Measurements from ENCODE around the gene ING4. TPM values are rescaled to one million over a fixed set of nuclear protein-coding genes. Genes with fewer than 3 reads are reported as not detected.

Gene ING4
- total RNA-seq, 4 donors from 2014 or later: 43.2 to 63.8 (median 54.3) TPM

DNA sequence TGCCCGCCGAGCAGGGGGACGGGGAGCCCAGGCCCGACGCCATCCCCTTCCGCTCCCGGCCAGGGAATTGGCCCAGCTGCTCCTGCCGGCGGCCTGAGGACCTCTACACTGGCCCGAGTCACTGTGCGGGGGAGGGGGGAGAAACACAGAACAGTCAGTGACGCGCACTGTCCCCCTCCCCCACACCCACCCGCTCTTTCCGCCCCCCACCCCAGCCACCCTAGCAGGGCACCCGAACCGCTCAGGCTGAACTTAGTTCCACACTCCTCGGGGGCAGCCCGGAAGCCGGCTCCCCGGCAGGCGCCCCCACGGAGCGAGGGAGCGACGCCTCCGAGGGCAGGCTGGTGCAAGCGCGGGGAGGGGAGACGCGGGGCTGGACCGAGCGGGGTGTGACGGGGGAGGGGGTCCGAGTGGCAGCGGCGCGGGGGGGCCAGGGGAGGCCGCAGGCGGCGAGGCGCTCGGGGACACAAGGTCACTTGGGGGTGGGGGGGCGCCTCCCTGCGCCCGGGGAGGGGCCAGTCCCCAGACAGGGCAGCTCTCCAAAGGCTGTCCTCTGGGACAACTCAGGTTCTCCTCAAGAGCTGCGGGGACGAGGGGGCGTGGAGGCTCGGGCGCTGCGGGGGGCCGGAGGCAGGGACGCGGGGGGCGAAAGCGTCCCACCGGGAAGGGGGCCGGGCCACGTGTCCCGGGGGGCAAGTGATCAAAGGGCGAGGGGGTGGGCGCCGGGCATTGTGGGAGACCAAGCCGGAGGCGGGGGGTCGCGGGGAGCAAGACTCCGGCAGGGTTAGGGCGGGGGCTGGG, 56.4 kb downstream of the ING4 start:
- 0% methylated on average over 1 of the region's 70 CpGs; no CpG with 5 or more reads in 1 of the 2 donors for WGBS, 2 donors (ENCODE audit: low coverage in 1 of 2)
- no peak for TF ChIP-seq CTCF (IDR thresholded peaks at IDR 0.05)
- TF ChIP-seq POLR2AphosphoS5 (IDR thresholded peaks at IDR 0.05): peak; percentile 8
- peak in 1 of 2 donors; percentile 21 for TF ChIP-seq POLR2A (IDR thresholded peaks at IDR 0.05)
- H3K4me1 ChIP-seq: peaks cover 8 to 63% (median 30%) of the 10 kb centered on the region in 3 donors
- H3K9me3 ChIP-seq: no peaks in the 10 kb centered on the region
- peak; percentile 21 for ATAC-seq
- H3K27ac ChIP-seq: peak overlapping the region; percentile 95 to 100 (median 98)
- H3K36me3 ChIP-seq: peaks cover 0 to 11% of the 10 kb centered on the region in 2 donors
- no peaks in the 10 kb centered on the region for H3K27me3 ChIP-seq
- H3K4me3 ChIP-seq: peak overlapping the region; percentile 85 to 91

DNA sequence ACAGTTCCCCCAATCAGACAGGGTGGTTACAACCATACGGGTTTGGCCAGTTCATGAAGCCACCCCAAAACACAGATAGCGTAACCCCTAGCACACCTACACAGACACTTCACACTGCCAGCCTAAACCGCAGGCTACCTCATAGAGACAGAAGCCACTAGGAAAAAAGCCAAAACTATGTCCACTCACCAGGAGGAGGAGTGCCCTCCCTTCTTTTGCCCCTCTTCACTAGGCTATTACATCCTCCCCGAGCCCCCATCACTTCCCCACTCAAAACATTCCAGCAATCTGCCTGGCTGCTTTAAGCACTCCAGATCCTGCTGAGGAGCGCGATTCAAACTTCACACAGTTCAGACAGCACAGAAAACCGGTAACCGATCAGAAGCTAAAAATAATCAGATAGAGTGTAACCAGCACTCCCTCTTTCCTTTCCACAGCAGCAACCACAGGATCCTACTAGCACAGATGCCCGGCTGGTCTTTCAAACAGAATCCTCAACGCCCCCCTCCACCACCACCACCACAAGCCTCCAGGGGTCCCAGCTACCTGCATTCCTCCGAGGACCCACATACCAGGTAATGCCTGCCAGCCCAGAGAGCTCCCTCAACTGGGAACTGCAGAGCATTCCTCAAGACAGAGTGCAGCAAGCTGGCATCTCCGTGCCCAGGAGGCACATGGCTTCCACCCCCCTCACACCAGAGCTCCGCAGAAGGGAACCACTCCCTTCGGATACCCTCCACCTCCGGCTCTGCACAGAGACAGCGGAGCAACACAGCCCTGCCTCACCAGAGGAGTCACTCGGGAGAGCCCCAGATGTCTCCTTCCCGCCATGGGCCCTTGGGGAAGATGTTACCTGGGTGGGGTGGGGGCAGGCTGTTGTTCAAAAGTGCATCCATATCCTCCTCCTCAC, 57.2 kb downstream of the ING4 start:
- Histone ChIP-seq H3K36me3 (peaks cover 0 to 20% of the 10 kb centered on the region in 2 donors), H3K27me3 (no peaks in the 10 kb centered on the region), H3K27ac (peak overlapping the region; percentile 95 to 100 (median 98)), H3K4me1 (peaks cover 8 to 63% (median 30%) of the 10 kb centered on the region in 3 donors), H3K9me3 (no peaks in the 10 kb centered on the region), H3K4me3 (peak overlapping the region; percentile 85 to 91)
- WGBS, 2 donors (ENCODE audit: low coverage in 1 of 2): 3 to 7% methylated on average over 5 to 8 of the region's 18 CpGs
- no peak for ATAC-seq
- TF ChIP-seq CTCF (IDR thresholded peaks at IDR 0.05): peak in 1 of 4 experiments; percentile 10
- TF ChIP-seq POLR2AphosphoS5 (IDR thresholded peaks at IDR 0.05): no peak

- Histone ChIP-seq H3K4me1 (peaks cover 8 to 65% (median 30%) of the 10 kb centered on the region in 3 donors), H3K27me3 (no peaks in the 10 kb centered on the region), H3K36me3 (peaks cover 0 to 32% of the 10 kb centered on the region in 2 donors), H3K9me3 (no peaks in the 10 kb centered on the region), H3K27ac (peak overlapping the region; percentile 75 to 99 (median 96)), H3K4me3 (peak overlapping the region; percentile 85 to 91)
- 20% methylated on average over 3 of the region's 6 CpGs; no CpG with 5 or more reads in 1 of the 2 donors for WGBS, 2 donors (ENCODE audit: low coverage in 1 of 2)
- TF ChIP-seq POLR2A (IDR thresholded peaks at IDR 0.05) (no peak), CTCF (IDR thresholded peaks at IDR 0.05) (no peak), POLR2AphosphoS5 (IDR thresholded peaks at IDR 0.05) (no peak), EP300 (IDR thresholded peaks at IDR 0.05) (no peak)
- ATAC-seq: no peak
Observed at GRCh38 chr12:6604259-6605029, 58.5 kb downstream of the ING4 start.

- Histone ChIP-seq H3K4me3 (peak overlapping the region in 1 of 2 donors; percentile 85), H3K36me3 (peaks cover 0 to 45% of the 10 kb centered on the region in 2 donors), H3K4me1 (peaks cover 8 to 72% (median 30%) of the 10 kb centered on the region in 3 donors), H3K9me3 (no peaks in the 10 kb centered on the region), H3K27me3 (no peaks in the 10 kb centered on the region), H3K27ac (peak overlapping the region; percentile 0 to 99 (median 86))
- WGBS, 2 donors (ENCODE audit: low coverage in 1 of 2): 0% methylated on average over 1 of the region's 6 CpGs; no CpG with 5 or more reads in 1 of the 2 donors
- TF ChIP-seq EP300 (IDR thresholded peaks at IDR 0.05) (no peak), POLR2A (IDR thresholded peaks at IDR 0.05) (no peak), CTCF (IDR thresholded peaks at IDR 0.05) (no peak), POLR2AphosphoS5 (IDR thresholded peaks at IDR 0.05) (no peak)
- ATAC-seq: peak; percentile 9
Observed at GRCh38 chr12:6603095-6603567, 59.8 kb downstream of the ING4 start.
